SK-N-SH (cell line): Measurements from ENCODE around the gene IZUMO1. TPM values are rescaled to one million over a fixed set of nuclear protein-coding genes. Genes with fewer than 3 reads are reported as not detected.

Source experiments
- CTCF ChIA-PET: fragments of 300-600, 350-600 bp; formaldehyde crosslinking; extraction: SDS; loops from one replicate; lab custom pipeline; 2021; lab: Yijun Ruan, JAX
- POLR2A ChIA-PET: fragments of 350-600 bp; sonication (Branson Sonifier 250); formaldehyde crosslinking; extraction: SDS; loops from one replicate; lab custom pipeline; 2020; ENCODE audit warnings: antibody characterized with exemption, inconsistent platforms; lab: Yijun Ruan, JAX
- DNase-seq: peaks from one replicate; pipeline ENCODE4 v3.0.0; 2012
- H2AFZ ChIP-seq: fragments of 200-600 bp; sonication (generic); 2 replicates; pipeline ENCODE4 v1.8.1; 2016; ENCODE audit warnings: antibody characterized with exemption, mild to moderate bottlenecking, low read depth
- H3F3A ChIP-seq: fragments of 200-600 bp; sonication (generic); replicated peaks from 2 replicates; pipeline ENCODE3; 2016; ENCODE audit warnings: antibody characterized with exemption, mild to moderate bottlenecking; ENCODE audit not compliant: insufficient read depth
- H3K27ac ChIP-seq, 2 experiments: fragments of 200-500 bp in 1 of 2; fragments of 200-600 bp in 1 of 2; sonication (Bioruptor generic) in 1 of 2; sonication (generic), shearing (Covaris generic) in 1 of 2; 2 replicates each; pipeline versions ENCODE4 v1.5.1 to v1.6.1; 2014 to 2016; ENCODE audit warnings: low read depth in 2 of 2, inconsistent platforms in 1 of 2, low read length in 1 of 2, mild to moderate bottlenecking in 1 of 2, mixed read lengths in 1 of 2
- H3K27me3 ChIP-seq: fragments of 200-600 bp; sonication (generic), shearing (Covaris generic); 2 replicates; pipeline ENCODE4 v1.6.1; 2016; ENCODE audit warnings: mixed run types; ENCODE audit not compliant: insufficient read depth
- H3K36me3 ChIP-seq, 2 experiments: fragments of 200-500 bp in 1 of 2; fragments of 200-600 bp in 1 of 2; sonication (Bioruptor generic) in 1 of 2; sonication (generic) in 1 of 2; replicated peaks in 1 of 2; 2 replicates each; pipeline versions ENCODE3 to v1.5.1; 2014 to 2016; ENCODE audit warnings: low read length in 1 of 2, mild to moderate bottlenecking in 1 of 2; ENCODE audit not compliant: insufficient read depth in 2 of 2, control insufficient read depth in 1 of 2
- H3K4me1 ChIP-seq, 2 experiments: fragments of 200-500 bp in 1 of 2; fragments of 200-600 bp in 1 of 2; sonication (Bioruptor generic) in 1 of 2; sonication (generic), shearing (Covaris generic) in 1 of 2; 2 replicates each; pipeline versions ENCODE4 v1.5.1 to v1.6.1; 2014 to 2016; ENCODE audit warnings: low read depth in 1 of 2, low read length in 1 of 2, mixed run types in 1 of 2; ENCODE audit not compliant: insufficient read depth in 2 of 2, control insufficient read depth in 1 of 2
- H3K4me2 ChIP-seq: fragments of 200-600 bp; sonication (generic), shearing (Covaris generic); 2 replicates; pipeline ENCODE4 v1.6.1; 2017; ENCODE audit warnings: mixed run types
- H3K4me3 ChIP-seq, 2 experiments: fragments of 200-500 bp in 1 of 2; fragments of 200-600 bp in 1 of 2; sonication (Bioruptor generic) in 1 of 2; sonication (generic), shearing (Covaris generic) in 1 of 2; 2 replicates each; pipeline versions ENCODE4 v1.5.1 to v1.8.1; 2014 to 2016; ENCODE audit warnings: low read depth in 2 of 2, inconsistent platforms in 1 of 2, low read length in 1 of 2, mild to moderate bottlenecking in 1 of 2, mixed read lengths in 1 of 2, moderate library complexity in 1 of 2
- H3K79me2 ChIP-seq: fragments of 200-600 bp; sonication (generic); 2 replicates; pipeline ENCODE4 v1.8.1; 2017; ENCODE audit warnings: mild to moderate bottlenecking; ENCODE audit not compliant: insufficient read depth
- H3K9ac ChIP-seq: fragments of 200-600 bp; sonication (generic); 2 replicates; pipeline ENCODE4 v1.6.1; 2017; ENCODE audit warnings: mixed run types
- H3K9me2 ChIP-seq: fragments of 200-600 bp; sonication (generic); 2 replicates; pipeline ENCODE4 v1.6.1; 2017; ENCODE audit warnings: mixed run types
- H3K9me3 ChIP-seq: fragments of 200-600 bp; sonication (generic); 2 replicates; pipeline ENCODE4 v1.6.1; 2017; ENCODE audit warnings: mixed run types, mild to moderate bottlenecking, moderate library complexity
- H4K20me1 ChIP-seq: fragments of 200-600 bp; sonication (generic); 2 replicates; pipeline ENCODE4 v1.6.1; 2017; ENCODE audit warnings: mild to moderate bottlenecking, mixed run types; ENCODE audit not compliant: insufficient read depth
- CHD2 ChIP-seq: fragments of 150-350 bp; IDR thresholded peaks from 2 replicates; pipeline ENCODE4 v1.6.1; 2018; ENCODE audit warnings: low read length; ENCODE audit not compliant: partially characterized antibody
- EP300 ChIP-seq, 2 experiments: IDR thresholded peaks; 2 replicates each; pipeline versions ENCODE4 v1.4.0 to v1.6.1; 2012; ENCODE audit warnings: borderline replicate concordance in 1 of 2, low read depth in 1 of 2, low read length in 1 of 2
- EZH2phosphoT487 ChIP-seq: fragments of 200-600 bp; sonication (generic); IDR thresholded peaks from 2 replicates; pipeline ENCODE4 v1.6.1; 2017; ENCODE audit warnings: low read depth, mixed run types, mild to moderate bottlenecking, antibody characterized with exemption, moderate library complexity, borderline replicate concordance
- FOSL2 ChIP-seq: IDR thresholded peaks from 2 replicates; pipeline ENCODE4 v1.4.0; 2012; ENCODE audit warnings: low read depth, mild to moderate bottlenecking, moderate library complexity, borderline replicate concordance
- FOXJ3 ChIP-seq: sonication (generic); formaldehyde crosslinking; IDR thresholded peaks from 2 replicates; pipeline ENCODE4 v1.5.1; 2020; ENCODE audit warnings: mild to moderate bottlenecking, missing genetic modification reagents
- FOXM1 ChIP-seq: IDR thresholded peaks from 2 replicates; pipeline ENCODE4 v1.4.0; 2012; ENCODE audit warnings: low read depth, mild to moderate bottlenecking
- GATA2 ChIP-seq: sonication (generic); formaldehyde crosslinking; IDR thresholded peaks from 2 replicates; pipeline ENCODE4 v1.5.0; 2020; ENCODE audit warnings: mild to moderate bottlenecking, missing genetic modification reagents
- JUND ChIP-seq: IDR thresholded peaks from 2 replicates; pipeline ENCODE4 v1.4.0; 2012
- MEF2A ChIP-seq: IDR thresholded peaks from 2 replicates; pipeline ENCODE4 v1.4.0; 2012; ENCODE audit warnings: low read depth, borderline replicate concordance
- NFIC ChIP-seq: IDR thresholded peaks from 2 replicates; pipeline ENCODE4 v1.4.0; 2012; ENCODE audit warnings: borderline replicate concordance
- NRF1 ChIP-seq: IDR thresholded peaks from 2 replicates; pipeline ENCODE4 v1.6.1; 2012; ENCODE audit warnings: low read depth, mild to moderate bottlenecking, low read length
- POLR2AphosphoS5 ChIP-seq: IDR thresholded peaks from 2 replicates; pipeline ENCODE4 v1.6.1; 2012; ENCODE audit warnings: low read depth, low read length
- RAD21 ChIP-seq: IDR thresholded peaks from 2 replicates; pipeline ENCODE4 v1.6.1; 2012; ENCODE audit warnings: mild to moderate bottlenecking, low read length
- REST ChIP-seq: IDR thresholded peaks from 2 replicates; pipeline ENCODE4 v1.6.1; 2012; ENCODE audit warnings: mild to moderate bottlenecking, low read depth, low read length, moderate library complexity
- RFX5 ChIP-seq: IDR thresholded peaks from 2 replicates; pipeline ENCODE4 v1.6.1; 2012; ENCODE audit warnings: mild to moderate bottlenecking, improper control_type of control experiment, low read length
- RXRA ChIP-seq: IDR thresholded peaks from 2 replicates; pipeline ENCODE4 v1.4.0; 2012; ENCODE audit warnings: low read depth, mild to moderate bottlenecking, borderline replicate concordance
- SIN3A ChIP-seq: IDR thresholded peaks from 2 replicates; pipeline ENCODE4 v1.6.1; 2012; ENCODE audit warnings: low read depth, mild to moderate bottlenecking, low read length, moderate library complexity, borderline replicate concordance
- TCF12 ChIP-seq: IDR thresholded peaks from 2 replicates; pipeline ENCODE4 v1.4.0; 2012
- WGBS: methylation state at CpG from one replicate; pipeline ENCODE4 v1.1.6; 2017; ENCODE audit warnings: low lambda C conversion rate; 5-methylcytosine and 5-hydroxymethylcytosine counted together
- polyA plus RNA-seq, 3 experiments: library from polyadenylated mRNA; depleted of rRNA; stranded (reverse); fragments of >200 nt; gene quantifications; 2 replicates each; pipeline ENCODE4 v1.2.3, GENCODE V29; 2012
- TF ChIP-seq, protein P1 (sequence below): fragments of 150-350 bp; IDR thresholded peaks from 2 replicates; pipeline ENCODE4 v1.6.1; 2016; ENCODE audit warnings: mild to moderate bottlenecking, low read depth, low read length
- TF ChIP-seq, protein P2 (sequence below): IDR thresholded peaks from 2 replicates; pipeline ENCODE4 v1.4.0; 2012; ENCODE audit warnings: low read depth, borderline replicate concordance
- TF ChIP-seq, protein P3 (sequence below): fragments of 150-350 bp; IDR thresholded peaks from 2 replicates; pipeline ENCODE4 v1.6.1; 2017; ENCODE audit warnings: antibody characterized with exemption, low read length, low read depth, borderline replicate concordance

IZUMO1 gene
- polyA plus RNA-seq, 1 of the 3 experiments (the other 2 are of a cell fraction) = 0.03 TPM

- 56% methylated on average over 7 of the region's 9 CpGs for WGBS
- Histone ChIP-seq H2AFZ (no peak overlapping the region), H3K4me3 (no peak overlapping the region), H3K27me3 (peaks cover 6% of the 10 kb centered on the region; the same call in 1 of the 2 replicates), H3K4me2 (no peak overlapping the region), H3K9me2 (no peaks in the 10 kb centered on the region), H3K27ac (no peak overlapping the region), H3K4me1 (peaks cover 0 to 7% of the 10 kb centered on the region in 2 experiments; a peak in 1 of 4 replicates), H3K36me3 (no peaks in the 10 kb centered on the region), H4K20me1 (no peaks in the 10 kb centered on the region), H3K9ac (no peak overlapping the region), H3K79me2 (no peaks in the 10 kb centered on the region), H3K9me3 (no peaks in the 10 kb centered on the region), H3F3A (no peaks in the 10 kb centered on the region)
- CTCF ChIA-PET = interaction anchor here (1.2 to 1.6 kb wide), 2 partner anchors 18 to 80 kb away, joined by 4 to 6 read pairs; partner anchors contain the start of gene HSD17B14
- no peak for TF ChIP-seq EZH2phosphoT487
- TF ChIP-seq RXRA = no peak
- no peak for TF ChIP-seq TCF12
- no peak for TF ChIP-seq NRF1
- TF ChIP-seq, protein P1, sequence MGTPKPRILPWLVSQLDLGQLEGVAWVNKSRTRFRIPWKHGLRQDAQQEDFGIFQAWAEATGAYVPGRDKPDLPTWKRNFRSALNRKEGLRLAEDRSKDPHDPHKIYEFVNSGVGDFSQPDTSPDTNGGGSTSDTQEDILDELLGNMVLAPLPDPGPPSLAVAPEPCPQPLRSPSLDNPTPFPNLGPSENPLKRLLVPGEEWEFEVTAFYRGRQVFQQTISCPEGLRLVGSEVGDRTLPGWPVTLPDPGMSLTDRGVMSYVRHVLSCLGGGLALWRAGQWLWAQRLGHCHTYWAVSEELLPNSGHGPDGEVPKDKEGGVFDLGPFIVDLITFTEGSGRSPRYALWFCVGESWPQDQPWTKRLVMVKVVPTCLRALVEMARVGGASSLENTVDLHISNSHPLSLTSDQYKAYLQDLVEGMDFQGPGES = no peak
- TF ChIP-seq RFX5 = no peak
- no peak for TF ChIP-seq POLR2AphosphoS5
- no peak for TF ChIP-seq RAD21
- no peak for TF ChIP-seq EP300 (IDR thresholded peaks at IDR 0.05; ENCODE audit: borderline replicate concordance in 1 of 2, low read depth in 1 of 2, low read length in 1 of 2)
- TF ChIP-seq, protein P2, sequence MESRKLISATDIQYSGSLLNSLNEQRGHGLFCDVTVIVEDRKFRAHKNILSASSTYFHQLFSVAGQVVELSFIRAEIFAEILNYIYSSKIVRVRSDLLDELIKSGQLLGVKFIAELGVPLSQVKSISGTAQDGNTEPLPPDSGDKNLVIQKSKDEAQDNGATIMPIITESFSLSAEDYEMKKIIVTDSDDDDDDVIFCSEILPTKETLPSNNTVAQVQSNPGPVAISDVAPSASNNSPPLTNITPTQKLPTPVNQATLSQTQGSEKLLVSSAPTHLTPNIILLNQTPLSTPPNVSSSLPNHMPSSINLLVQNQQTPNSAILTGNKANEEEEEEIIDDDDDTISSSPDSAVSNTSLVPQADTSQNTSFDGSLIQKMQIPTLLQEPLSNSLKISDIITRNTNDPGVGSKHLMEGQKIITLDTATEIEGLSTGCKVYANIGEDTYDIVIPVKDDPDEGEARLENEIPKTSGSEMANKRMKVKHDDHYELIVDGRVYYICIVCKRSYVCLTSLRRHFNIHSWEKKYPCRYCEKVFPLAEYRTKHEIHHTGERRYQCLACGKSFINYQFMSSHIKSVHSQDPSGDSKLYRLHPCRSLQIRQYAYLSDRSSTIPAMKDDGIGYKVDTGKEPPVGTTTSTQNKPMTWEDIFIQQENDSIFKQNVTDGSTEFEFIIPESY = no peak
- TF ChIP-seq, protein P3, sequence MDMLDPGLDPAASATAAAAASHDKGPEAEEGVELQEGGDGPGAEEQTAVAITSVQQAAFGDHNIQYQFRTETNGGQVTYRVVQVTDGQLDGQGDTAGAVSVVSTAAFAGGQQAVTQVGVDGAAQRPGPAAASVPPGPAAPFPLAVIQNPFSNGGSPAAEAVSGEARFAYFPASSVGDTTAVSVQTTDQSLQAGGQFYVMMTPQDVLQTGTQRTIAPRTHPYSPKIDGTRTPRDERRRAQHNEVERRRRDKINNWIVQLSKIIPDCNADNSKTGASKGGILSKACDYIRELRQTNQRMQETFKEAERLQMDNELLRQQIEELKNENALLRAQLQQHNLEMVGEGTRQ = no peak
- no peak for TF ChIP-seq JUND
- POLR2A ChIA-PET = no interaction called here
- no peak for DNase-seq
These were observed 10.0 kb upstream of the IZUMO1 start for GRCh38 chr19:48756686-48757085.

- Histone ChIP-seq H3K9me2 (no peaks in the 10 kb centered on the region), H4K20me1 (no peaks in the 10 kb centered on the region), H3K79me2 (no peaks in the 10 kb centered on the region), H3K9ac (no peak overlapping the region), H3F3A (no peaks in the 10 kb centered on the region), H3K27me3 (peaks cover 6% of the 10 kb centered on the region; the same call in 1 of the 2 replicates), H3K27ac (no peak overlapping the region), H3K4me1 (peaks cover 0 to 7% of the 10 kb centered on the region in 2 experiments; a peak in 1 of 4 replicates), H2AFZ (no peak overlapping the region), H3K36me3 (no peaks in the 10 kb centered on the region), H3K4me3 (no peak overlapping the region), H3K9me3 (no peaks in the 10 kb centered on the region), H3K4me2 (no peak overlapping the region)
- no peak for DNase-seq
- POLR2A ChIA-PET = no interaction called here
- CTCF ChIA-PET = interaction anchor here (1.2 to 1.6 kb wide), 2 partner anchors 17 to 81 kb away, joined by 4 to 6 read pairs; partner anchors contain the start of gene HSD17B14
- WGBS = 83% methylated on average over 5 of the region's 11 CpGs
- TF ChIP-seq CHD2 (no peak), FOSL2 (no peak), GATA2 (CRISPR knock-in tag) (no peak), SIN3A (no peak), FOXJ3 (CRISPR knock-in tag) (no peak), MEF2A (no peak), FOXM1 (no peak), POLR2AphosphoS5 (no peak), REST (no peak), NFIC (no peak)
These were observed 9.5 kb upstream of the IZUMO1 start for GRCh38 chr19:48756212-48756611.
